ENCODE results near the gene IGLON5. TPM values are rescaled to one million over a fixed set of nuclear protein-coding genes. Genes with fewer than 3 reads are reported as not detected.
A peak's percentile ranks its signal among the peaks of the same experiment; 100 is the strongest.

The IGLON5 gene
- total RNA-seq (2014; rRNA removed; shearing (Covaris generic)) (29.1 and 29.4 TPM in 2 replicates), polyA plus RNA-seq (2016; fragmentation: Nextera tagmentation; extraction: Ambion mirVana) (5.0 and 5.4 TPM in 2 replicates)
- long read RNA-seq: 0 reads

DNA sequence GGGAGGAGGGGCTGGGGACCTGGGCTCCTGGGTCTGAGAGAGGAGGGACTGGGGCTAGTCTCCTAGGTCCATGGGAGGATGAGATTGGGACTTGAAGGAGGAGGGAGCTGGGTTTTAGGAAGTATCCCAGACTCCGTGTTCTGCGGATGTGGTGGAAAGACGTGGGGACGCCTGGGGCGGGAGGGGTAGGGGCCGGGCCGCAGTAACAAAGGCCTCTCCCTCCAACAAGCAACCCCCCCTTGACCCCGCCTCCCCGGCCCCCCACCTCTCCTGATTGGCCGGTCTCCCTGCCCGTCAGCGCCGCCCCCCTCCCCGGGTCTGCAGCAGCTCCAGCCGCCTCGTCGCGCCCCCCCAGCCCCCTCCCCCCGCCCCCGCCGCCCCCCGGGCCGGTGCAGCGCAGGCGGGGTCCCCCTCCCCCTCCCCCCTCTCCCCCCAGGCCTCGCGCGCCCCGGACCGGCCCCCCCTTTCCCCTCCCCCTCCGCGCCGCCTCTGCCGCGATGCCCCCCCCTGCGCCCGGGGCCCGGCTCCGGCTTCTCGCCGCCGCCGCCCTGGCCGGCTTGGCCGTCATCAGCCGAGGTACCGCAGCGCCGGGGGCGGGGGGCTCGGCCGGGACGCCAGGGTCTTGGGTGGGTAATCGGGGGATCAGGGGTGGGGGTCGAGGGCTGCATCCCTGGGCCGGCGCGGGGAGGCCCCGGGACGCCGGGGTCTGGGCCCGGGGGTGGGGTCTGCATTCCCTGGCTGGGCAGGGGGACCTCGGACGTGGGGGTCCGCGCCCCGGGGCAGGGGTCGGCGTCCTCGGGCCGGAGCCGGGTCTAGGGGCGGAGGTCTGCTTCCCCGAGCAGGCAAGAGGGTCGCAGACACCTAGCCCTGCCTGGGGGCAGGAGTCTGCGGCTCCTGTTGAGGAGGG lies at the start of gene IGLON5:
TSS of gene IGLON5 (plus strand) at position 294 of the 907 bp plus-strand sequence. CDS start at position 498, 204 bp downstream.
- H3K4me1 ChIP-seq (ENCODE audit: insufficient read depth): peaks cover 17% of the 10 kb centered on the region
- ATAC-seq: peak; percentile 71
- no peak within 1 kb of the TSS; the same call in 1 of the 2 replicates for H2AFZ ChIP-seq
- H3K27ac Mint-ChIP-seq: peak within 1 kb of the TSS; percentile 66; the same call in 1 of the 2 replicates
- H3K4me3 ChIP-seq: peak within 1 kb of the TSS; percentile 72
- no peaks in the 10 kb centered on the region for H3K27me3 ChIP-seq (ENCODE audit: insufficient read depth)
- H3K27ac ChIP-seq (ENCODE audit: low read depth): no peak within 1 kb of the TSS
- TF ChIP-seq ZNF114 (CRISPR knock-in tag; IDR thresholded peaks at IDR 0.05) (no peak), POLR2AphosphoS5 (IDR thresholded peaks at IDR 0.05; ENCODE audit: low read depth) (0 out of 2 replicates have a peak, but pooled peaks have one; percentile 20), STAT1 (IDR thresholded peaks at IDR 0.05; ENCODE audit: unreplicated experiment) (no peak)
- TF ChIP-seq, protein P1, sequence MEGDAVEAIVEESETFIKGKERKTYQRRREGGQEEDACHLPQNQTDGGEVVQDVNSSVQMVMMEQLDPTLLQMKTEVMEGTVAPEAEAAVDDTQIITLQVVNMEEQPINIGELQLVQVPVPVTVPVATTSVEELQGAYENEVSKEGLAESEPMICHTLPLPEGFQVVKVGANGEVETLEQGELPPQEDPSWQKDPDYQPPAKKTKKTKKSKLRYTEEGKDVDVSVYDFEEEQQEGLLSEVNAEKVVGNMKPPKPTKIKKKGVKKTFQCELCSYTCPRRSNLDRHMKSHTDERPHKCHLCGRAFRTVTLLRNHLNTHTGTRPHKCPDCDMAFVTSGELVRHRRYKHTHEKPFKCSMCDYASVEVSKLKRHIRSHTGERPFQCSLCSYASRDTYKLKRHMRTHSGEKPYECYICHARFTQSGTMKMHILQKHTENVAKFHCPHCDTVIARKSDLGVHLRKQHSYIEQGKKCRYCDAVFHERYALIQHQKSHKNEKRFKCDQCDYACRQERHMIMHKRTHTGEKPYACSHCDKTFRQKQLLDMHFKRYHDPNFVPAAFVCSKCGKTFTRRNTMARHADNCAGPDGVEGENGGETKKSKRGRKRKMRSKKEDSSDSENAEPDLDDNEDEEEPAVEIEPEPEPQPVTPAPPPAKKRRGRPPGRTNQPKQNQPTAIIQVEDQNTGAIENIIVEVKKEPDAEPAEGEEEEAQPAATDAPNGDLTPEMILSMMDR (conservative IDR thresholded peaks at IDR 0.05; ENCODE audit: low read depth in 2 of 2): no peak
- H3K79me2 ChIP-seq (replicated peaks; ENCODE audit: insufficient read depth): no peaks in the 10 kb centered on the region
- peak within 1 kb of the TSS; percentile 78 for H3K4me3 Mint-ChIP-seq
- no peaks in the 10 kb centered on the region for H3F3A ChIP-seq (replicated peaks; ENCODE audit: low read depth)
- peak; percentile 70 for DNase-seq (ENCODE audit: low spot score)
- no peaks in the 10 kb centered on the region for H4K20me1 ChIP-seq (replicated peaks; ENCODE audit: insufficient read depth)
- H3K9me3 Mint-ChIP-seq: peaks cover 18% of the 10 kb centered on the region
- H3K27me3 Mint-ChIP-seq (ENCODE audit: insufficient read depth, low read depth, poor library complexity): peaks cover 8% of the 10 kb centered on the region
- peaks cover 22% of the 10 kb centered on the region for H3K36me3 Mint-ChIP-seq (ENCODE audit: low read depth)
- H3K9me2 ChIP-seq (ENCODE audit: insufficient read depth): no peaks in the 10 kb centered on the region
- peaks cover 25% of the 10 kb centered on the region for H3K4me1 Mint-ChIP-seq
- no peaks in the 10 kb centered on the region for H3K36me3 ChIP-seq (ENCODE audit: insufficient read depth)
- H3K4me2 ChIP-seq: peak within 1 kb of the TSS; percentile 91

DNA sequence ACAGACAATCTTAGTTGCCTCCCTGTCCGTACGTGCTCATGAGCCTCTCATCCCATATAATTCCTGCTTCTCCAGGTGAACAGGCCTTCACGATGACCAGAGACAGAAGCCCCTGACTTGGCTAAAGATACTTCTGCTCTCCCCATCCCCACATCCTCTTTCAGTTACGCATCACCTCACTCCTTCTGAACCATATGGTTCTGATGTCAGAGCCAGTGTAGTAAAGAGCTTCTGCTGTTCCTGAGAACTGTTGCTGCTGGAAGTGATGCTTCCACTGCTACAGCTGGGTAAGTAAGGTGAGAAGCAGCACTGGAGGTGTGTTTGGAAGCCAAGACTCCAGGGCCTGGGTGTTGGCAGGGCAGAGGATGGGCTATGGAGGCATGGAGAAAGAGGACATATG lies 47.6 kb upstream of the IGLON5 start:
- Histone ChIP-seq H4K20me1 (replicated peaks; ENCODE audit: insufficient read depth) (no peaks in the 10 kb centered on the region), H3K4me2 (no peak overlapping the region), H3K27ac (ENCODE audit: low read depth) (no peak overlapping the region), H3K4me3 (no peak overlapping the region), H3F3A (replicated peaks; ENCODE audit: low read depth) (no peaks in the 10 kb centered on the region), H3K9me2 (ENCODE audit: insufficient read depth) (peaks cover 4% of the 10 kb centered on the region; the same call in 1 of the 2 replicates), H3K79me2 (replicated peaks; ENCODE audit: insufficient read depth) (no peaks in the 10 kb centered on the region), H3K27me3 (ENCODE audit: insufficient read depth) (no peaks in the 10 kb centered on the region), H3K36me3 (ENCODE audit: insufficient read depth) (no peaks in the 10 kb centered on the region), H2AFZ (no peak overlapping the region), H3K4me1 (ENCODE audit: insufficient read depth) (peaks cover 5% of the 10 kb centered on the region)
- no peaks in the 10 kb centered on the region for H3K36me3 Mint-ChIP-seq (ENCODE audit: low read depth)
- peaks cover 5% of the 10 kb centered on the region; the same call in 2 of the 3 replicates for H3K4me1 Mint-ChIP-seq
- peaks cover 2% of the 10 kb centered on the region for H3K27me3 Mint-ChIP-seq (ENCODE audit: insufficient read depth, low read depth, poor library complexity)
- no peak overlapping the region for H3K27ac Mint-ChIP-seq
- ATAC-seq: no peak
- H3K4me3 Mint-ChIP-seq: no peak overlapping the region
- DNase-seq (ENCODE audit: low spot score): no peak
- no peaks in the 10 kb centered on the region for H3K9me3 Mint-ChIP-seq
- TF ChIP-seq EZH2phosphoT487 (IDR thresholded peaks at IDR 0.05; ENCODE audit: unreplicated experiment) (no peak), STAT1 (IDR thresholded peaks at IDR 0.05; ENCODE audit: unreplicated experiment) (no peak), JUNB (IDR thresholded peaks at IDR 0.05; ENCODE audit: unreplicated experiment) (no peak), POLR2AphosphoS5 (IDR thresholded peaks at IDR 0.05; ENCODE audit: low read depth) (no peak), NANOG (IDR thresholded peaks at IDR 0.05; ENCODE audit: borderline replicate concordance) (no peak), EZH2 (IDR thresholded peaks at IDR 0.05; ENCODE audit: low read depth, unreplicated experiment) (no peak), ZNF114 (CRISPR knock-in tag; IDR thresholded peaks at IDR 0.05) (no peak)
- TF ChIP-seq, protein P2, sequence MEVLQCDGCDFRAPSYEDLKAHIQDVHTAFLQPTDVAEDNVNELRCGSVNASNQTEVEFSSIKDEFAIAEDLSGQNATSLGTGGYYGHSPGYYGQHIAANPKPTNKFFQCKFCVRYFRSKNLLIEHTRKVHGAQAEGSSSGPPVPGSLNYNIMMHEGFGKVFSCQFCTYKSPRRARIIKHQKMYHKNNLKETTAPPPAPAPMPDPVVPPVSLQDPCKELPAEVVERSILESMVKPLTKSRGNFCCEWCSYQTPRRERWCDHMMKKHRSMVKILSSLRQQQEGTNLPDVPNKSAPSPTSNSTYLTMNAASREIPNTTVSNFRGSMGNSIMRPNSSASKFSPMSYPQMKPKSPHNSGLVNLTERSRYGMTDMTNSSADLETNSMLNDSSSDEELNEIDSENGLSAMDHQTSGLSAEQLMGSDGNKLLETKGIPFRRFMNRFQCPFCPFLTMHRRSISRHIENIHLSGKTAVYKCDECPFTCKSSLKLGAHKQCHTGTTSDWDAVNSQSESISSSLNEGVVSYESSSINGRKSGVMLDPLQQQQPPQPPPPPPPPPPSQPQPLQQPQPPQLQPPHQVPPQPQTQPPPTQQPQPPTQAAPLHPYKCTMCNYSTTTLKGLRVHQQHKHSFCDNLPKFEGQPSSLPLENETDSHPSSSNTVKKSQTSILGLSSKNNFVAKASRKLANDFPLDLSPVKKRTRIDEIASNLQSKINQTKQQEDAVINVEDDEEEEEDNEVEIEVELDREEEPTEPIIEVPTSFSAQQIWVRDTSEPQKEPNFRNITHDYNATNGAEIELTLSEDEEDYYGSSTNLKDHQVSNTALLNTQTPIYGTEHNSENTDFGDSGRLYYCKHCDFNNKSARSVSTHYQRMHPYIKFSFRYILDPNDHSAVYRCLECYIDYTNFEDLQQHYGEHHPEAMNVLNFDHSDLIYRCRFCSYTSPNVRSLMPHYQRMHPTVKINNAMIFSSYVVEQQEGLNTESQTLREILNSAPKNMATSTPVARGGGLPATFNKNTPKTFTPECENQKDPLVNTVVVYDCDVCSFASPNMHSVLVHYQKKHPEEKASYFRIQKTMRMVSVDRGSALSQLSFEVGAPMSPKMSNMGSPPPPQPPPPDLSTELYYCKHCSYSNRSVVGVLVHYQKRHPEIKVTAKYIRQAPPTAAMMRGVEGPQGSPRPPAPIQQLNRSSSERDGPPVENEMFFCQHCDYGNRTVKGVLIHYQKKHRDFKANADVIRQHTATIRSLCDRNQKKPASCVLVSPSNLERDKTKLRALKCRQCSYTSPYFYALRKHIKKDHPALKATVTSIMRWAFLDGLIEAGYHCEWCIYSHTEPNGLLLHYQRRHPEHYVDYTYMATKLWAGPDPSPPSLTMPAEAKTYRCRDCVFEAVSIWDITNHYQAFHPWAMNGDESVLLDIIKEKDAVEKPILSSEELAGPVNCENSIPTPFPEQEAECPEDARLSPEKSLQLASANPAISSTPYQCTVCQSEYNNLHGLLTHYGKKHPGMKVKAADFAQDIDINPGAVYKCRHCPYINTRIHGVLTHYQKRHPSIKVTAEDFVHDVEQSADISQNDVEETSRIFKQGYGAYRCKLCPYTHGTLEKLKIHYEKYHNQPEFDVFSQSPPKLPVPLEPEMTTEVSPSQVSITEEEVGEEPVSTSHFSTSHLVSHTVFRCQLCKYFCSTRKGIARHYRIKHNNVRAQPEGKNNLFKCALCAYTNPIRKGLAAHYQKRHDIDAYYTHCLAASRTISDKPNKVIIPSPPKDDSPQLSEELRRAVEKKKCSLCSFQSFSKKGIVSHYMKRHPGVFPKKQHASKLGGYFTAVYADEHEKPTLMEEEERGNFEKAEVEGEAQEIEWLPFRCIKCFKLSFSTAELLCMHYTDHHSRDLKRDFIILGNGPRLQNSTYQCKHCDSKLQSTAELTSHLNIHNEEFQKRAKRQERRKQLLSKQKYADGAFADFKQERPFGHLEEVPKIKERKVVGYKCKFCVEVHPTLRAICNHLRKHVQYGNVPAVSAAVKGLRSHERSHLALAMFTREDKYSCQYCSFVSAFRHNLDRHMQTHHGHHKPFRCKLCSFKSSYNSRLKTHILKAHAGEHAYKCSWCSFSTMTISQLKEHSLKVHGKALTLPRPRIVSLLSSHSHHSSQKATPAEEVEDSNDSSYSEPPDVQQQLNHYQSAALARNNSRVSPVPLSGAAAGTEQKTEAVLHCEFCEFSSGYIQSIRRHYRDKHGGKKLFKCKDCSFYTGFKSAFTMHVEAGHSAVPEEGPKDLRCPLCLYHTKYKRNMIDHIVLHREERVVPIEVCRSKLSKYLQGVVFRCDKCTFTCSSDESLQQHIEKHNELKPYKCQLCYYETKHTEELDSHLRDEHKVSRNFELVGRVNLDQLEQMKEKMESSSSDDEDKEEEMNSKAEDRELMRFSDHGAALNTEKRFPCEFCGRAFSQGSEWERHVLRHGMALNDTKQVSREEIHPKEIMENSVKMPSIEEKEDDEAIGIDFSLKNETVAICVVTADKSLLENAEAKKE (CRISPR knock-in tag; IDR thresholded peaks at IDR 0.05): no peak
- TF ChIP-seq, protein P1 (conservative IDR thresholded peaks at IDR 0.05; ENCODE audit: low read depth in 2 of 2): no peak

All from GM23338 (cell line).